NCI-H82 treated with DMSO at 0.1 percent for 48 hours (cell line): Measurements from ENCODE around the gene PRDM15.

Source experiments
- DNase-seq: peaks from one replicate; lab custom pipeline; 2025; ENCODE audit not compliant: unreplicated experiment; lab: John Stamatoyannopoulos, UW

The PRDM15 gene

DNA sequence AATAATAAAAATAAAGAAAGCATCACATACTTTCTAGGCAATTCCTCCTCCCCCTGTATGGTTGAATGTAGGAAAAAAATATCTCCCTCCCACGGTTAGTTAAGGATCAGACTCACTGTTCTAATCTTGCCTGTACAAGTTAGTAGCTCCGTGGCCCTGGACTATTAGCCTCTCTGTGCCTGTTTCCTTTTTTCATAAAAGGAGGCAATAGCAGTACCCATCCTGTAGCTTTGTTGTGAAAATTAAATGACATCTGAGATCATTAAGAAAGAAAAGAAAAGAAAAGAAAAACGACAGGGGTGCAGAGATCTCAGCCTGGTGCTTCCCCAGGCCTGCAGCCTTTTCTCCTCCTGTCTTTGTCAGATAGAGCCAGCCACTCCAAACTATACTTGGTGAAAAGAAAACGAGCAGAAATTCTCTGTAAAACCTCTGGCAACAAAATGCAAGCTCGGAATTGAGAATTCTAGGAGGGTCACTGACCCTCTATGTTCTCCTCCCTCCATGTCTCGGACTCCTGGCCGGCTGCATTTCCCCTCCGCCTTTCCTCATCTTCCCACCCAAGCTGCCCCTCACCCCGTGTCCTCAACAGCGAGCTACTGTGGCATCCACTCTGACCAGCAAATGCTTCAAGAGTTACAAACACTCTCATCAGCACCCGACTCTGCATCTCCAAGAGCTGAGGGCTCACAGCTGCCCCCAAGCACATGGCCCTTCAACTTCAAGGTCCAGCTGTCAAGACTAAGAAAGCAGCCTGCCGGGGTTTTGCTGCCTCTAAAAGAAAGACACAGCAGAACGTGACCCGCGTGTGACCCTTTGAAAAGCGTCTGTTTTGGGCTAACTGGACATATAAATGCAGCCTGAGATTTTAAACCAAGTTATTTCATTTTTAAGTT, 125.9 kb downstream of the PRDM15 start:
- DNase-seq: no peak

DNA sequence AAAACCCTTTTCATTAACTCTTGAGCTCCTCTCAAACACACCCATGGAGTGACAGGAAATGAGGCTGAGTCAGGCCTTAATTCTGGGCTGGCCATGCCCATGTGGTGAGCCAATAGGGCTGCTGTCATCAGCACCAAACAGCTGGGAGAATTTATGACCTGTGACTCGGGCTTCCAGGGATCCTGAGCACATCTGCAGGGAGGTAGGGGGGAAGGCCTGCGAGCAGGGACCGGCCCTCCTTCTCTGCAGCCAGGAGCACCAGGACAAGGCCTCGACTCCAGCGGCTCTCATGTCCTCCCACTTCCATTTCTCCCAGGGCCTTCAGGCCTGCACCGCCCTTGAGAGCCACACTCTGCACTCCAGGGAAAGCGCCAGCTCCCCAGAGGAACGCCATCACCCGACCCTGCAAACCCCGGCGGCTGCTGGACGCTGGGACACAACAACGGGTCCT, 126.9 kb downstream of the PRDM15 start:
- no peak for DNase-seq

DNA sequence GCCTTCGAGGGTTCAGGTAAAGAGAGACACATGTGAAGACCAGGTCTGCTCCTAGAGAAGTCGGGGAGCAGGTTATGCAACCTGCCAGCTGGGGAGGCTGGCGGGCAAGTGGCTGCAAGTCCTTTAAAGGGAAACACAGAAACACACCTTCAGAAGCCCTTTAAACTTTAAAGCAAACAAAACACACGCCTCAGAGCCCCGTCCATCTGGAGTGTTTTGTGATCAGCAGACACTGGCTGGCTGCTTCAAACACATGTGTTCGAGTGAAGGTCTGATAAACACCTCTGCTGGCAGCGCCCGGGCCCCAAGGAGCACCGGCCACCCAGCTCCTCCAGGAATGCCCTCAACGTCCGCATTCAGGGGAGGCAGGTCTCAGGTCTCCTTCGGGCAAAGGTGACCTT, 127.5 kb downstream of the PRDM15 start:
- DNase-seq: no peak

DNA sequence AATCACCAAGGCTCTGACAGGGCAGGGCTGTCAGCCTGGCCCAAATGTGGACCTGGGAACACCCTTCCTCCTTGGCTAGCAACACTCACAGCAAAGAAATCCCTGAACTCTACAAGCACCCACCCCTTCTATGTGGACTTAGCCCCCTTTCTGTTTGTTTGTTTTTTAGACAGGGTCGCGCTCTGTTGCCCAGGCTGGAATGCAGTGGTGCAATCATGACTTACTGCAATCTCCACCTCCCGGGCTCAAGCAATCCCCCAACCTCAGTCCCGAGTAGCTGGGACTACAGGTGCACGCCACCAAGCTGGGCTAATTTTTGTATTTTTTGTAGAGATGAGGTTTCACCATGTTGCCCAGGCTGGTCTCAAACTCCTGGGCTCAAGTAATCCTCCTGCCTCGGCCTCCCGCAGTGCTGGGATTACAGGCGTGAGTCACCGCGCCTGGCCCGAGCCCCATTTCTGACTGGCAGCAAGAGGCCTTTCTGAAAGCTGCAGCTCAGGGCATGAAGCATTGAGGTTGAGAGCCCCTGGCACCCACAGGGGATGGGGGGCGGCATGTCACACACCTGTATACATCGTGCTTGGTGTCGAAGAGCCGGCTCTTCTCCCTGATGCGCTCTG, 128.5 kb downstream of the PRDM15 start:
- no peak for DNase-seq

DNA sequence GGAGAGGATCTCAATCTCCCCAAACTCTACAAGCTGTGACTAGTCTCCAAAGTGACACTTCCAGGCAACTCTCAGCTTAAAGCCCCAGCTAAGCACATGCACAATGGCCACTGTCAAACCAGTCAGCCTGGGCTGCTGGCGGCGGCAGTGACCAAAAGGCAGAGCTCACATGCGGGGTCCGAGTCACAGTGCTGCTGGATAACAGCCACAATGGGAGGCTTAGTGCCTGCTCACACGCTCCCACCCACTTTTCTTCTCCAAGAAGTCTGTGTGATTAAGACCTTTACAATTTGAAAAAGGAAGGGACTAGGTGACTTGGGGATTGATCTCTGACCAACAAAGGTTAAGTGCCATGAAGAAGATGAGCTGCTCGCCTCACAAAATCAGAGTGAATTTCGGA, 129.1 kb downstream of the PRDM15 start:
- no peak for DNase-seq

DNA sequence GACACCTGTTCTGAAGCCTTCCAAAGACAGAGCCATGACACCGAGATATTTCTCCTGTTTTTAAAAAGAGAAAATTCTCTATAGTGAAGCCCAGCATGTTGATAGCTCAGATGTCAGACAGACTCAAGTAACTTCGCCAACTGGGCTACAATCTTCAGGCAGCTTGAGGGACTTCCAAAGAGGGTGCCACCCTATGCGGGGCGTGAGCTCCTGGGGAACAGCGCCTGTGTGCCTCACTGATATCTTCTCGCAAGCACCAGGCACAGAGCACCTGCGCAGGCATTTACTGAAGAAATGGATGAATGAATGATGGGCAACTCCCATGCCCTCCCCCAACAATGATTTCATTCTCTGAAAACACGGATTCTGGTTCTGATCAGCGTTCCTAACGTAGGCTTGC, 129.9 kb downstream of the PRDM15 start:
- no peak for DNase-seq
